Measurements from ENCODE around the gene NTRK3.
A peak's percentile ranks its signal among the peaks of the same experiment; 100 is the strongest.

The NTRK3 gene

DNA sequence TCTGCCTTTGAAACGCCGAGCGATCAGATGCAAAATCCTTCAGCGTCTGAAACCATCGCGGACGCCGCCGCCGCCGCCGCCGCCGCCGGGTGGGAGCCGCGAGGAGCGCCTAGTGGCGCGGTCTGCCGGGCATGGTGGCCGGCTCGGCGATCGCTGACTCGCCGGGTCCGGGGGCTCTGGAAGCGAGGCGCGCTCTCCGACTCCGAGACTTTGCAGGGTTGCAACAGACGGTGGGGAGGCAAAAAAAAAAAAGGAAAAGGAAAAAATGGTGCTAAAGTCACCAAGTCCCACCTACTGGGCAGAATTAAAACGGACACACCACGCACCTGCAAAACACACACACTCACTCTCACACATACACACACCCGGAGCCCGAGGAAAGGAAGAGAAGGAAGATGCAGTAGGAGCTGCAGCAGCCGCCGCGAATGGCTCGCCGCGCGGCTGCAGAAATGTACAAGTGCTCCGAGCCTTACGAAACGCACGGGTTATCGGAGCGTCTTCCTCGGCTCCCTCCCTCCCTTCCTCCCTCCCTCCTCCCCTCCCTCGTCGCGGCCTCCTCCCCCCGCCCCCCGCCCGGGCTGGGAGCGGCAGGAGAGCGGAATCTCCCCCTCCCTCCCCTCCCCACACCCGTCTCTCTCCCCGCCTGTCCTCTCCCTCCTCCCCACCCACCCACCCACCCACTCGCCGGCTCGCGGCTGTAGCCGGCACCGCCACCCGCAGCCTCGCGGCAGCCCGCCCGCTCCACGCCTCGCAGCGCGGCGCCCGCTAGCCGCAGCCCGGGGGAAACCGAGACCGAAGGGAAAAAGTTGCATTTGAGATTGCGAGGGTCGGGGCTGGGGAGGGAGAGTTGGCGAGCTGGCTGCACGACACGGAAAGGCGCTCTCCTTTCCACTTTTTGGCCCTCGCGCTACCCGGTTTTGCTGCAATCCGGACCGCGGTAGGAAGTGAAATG is at the start of gene NTRK3:
TSS of gene NTRK3 (minus strand) at position 461 of the 952 bp plus-strand sequence. CDS start 586 bp downstream, outside the sequence.
- peak; percentile 24 for DNase-seq

DNA sequence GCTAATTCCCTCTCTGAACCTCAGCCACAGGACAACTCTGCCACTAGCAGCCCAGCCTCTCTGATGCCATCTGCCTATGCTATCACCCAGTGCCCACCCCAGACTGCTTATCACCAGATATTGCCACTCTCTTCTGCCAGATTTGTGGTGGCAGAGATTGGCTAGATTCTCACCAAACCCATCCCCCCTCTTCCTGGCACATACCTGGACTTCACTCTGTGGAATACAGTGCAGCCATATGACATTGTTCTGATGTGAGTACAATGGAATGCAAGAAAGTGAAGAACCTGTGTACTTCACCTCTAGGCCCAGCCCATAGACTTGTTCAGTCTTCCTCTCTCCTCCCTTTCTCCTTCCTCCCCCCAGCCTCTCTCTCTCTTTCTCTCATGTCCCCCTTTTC is 46.9 kb upstream of the NTRK3 start:
- DNase-seq, result no peak

DNA sequence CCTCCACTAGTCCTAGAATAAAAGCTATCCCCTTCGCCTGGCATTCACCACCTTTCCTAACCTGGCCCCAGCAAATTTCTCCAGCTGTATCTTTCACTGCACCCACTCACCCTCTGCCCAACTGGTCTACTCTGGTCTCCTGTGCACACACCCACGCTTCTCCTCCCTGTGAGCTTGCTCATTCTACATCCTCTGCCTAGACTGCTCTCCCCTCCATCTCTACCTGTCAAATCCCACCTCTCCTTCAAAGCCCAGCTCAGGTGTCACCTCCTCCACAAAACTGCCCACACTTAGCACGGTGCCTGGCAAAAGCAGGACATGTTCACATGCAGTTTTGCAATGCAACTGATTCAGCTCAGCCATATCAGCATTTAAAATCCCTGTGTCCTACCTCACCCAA is 45.8 kb upstream of the NTRK3 start:
- DNase-seq, result no peak

DNA sequence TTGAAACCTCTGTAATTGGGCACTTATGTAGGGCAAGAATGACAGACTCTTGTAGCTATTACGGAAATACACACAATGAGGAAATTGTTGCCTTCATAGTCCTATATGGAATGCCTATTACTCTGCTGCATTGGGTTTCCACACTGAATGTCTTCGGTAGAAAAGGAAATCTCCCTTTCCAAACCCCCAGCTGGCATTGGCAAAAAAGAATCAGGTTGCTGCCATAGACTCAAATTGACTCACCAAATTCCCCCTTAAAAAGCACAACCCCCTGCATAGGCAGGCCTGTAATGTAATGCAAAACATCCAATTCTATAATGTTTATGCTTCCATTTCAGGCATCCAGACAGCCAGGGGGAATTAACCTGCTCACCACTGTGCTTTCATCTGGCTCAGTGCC is 44.8 kb upstream of the NTRK3 start:
- DNase-seq, result no peak

DNA sequence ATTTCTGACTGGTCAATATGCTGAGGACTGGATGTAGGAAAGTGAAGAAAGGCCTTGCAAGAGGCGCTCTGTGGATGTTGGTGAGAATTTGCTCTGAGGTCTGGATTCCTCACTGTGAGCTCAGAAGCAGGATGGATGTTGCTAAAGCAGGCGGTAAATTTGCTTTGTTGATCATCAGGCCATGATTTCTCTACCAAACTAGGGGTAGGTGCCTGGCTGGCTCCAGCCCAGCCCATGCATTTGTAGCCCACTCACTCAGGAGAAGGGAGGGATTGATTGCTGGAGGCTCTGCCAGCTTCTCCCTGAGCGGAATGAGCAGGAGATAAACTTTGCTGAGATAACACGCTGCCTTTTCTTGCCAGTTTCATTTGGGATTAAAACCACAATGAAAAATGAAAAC is 44.3 kb upstream of the NTRK3 start:
- no peak for DNase-seq

DNA sequence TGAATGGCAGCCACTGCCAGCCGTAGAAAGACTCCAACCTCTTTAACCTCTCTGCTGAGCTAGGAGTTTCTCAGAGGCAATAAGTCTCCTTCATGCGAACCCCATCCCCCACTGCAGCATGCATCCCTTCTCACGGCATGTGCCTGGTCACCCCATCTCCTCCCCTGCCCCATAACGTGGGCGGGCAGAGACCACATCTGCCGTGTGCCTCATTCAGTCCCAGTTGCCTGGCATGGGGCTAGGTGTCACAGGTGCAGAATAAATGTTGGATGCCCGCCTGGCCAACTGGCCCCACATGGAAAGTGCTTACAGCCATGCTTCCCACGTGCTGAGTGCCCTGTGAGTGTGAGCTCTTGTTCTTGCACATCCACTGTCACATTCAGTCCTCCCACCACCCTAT is 43.5 kb upstream of the NTRK3 start:
- no peak for DNase-seq

DNA sequence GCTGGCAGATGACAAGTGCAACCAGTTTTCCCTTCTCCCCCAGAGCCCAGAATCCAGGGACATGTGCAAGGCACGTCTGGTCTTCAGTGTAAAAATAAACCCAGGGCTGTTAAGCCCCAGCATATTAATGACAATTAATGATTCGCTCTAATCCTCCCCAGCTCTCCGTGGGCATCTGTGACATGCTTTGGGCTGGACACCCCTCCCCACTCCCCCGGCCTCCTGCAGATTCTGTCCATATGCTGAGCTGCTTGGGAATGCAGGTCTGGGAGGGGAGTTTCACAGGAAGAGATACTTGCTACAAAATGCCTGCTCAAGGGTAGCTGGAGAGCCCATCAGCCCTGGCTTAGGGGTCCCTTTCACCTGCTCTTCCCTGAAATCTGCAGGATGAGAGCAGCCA is 43.0 kb upstream of the NTRK3 start:
- no peak for DNase-seq

DNA sequence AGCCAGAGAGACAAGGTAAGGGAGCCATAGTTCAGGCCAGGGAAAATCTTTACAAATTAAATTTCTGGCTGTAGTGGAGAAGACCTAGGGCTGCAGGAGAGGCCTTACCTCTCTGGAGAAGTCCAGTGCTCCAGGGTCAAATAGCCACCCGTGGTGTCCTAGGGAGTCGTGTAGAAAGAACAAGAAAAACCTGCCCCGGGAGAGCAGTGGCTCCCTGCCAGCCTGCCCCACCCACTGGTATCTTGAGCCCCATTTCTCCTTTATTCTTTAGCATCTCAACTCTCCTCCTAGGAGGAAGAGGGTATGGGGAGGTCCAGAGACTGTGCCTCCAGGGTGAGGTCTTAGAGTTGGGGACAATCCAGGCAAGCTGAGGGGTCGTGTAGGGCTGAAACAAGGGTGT is 32.1 kb upstream of the NTRK3 start:
- DNase-seq, result no peak

DNA sequence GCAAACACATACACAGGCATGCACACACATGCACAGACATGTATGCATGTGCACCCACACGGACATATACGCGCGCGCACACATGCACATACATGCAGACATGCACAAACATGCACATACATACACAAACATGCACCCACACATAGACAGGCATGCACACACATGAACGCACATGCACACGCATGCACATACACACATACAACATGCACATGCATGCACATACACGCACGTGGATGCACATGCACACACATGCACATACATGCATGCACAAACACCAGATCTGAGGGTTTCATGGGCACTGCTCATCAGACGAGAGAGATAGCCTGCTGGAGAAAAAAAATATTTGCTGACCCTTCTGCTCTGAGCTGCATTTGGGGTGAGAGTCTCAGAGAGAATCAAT is 31.7 kb upstream of the NTRK3 start:
- no peak for DNase-seq

DNA sequence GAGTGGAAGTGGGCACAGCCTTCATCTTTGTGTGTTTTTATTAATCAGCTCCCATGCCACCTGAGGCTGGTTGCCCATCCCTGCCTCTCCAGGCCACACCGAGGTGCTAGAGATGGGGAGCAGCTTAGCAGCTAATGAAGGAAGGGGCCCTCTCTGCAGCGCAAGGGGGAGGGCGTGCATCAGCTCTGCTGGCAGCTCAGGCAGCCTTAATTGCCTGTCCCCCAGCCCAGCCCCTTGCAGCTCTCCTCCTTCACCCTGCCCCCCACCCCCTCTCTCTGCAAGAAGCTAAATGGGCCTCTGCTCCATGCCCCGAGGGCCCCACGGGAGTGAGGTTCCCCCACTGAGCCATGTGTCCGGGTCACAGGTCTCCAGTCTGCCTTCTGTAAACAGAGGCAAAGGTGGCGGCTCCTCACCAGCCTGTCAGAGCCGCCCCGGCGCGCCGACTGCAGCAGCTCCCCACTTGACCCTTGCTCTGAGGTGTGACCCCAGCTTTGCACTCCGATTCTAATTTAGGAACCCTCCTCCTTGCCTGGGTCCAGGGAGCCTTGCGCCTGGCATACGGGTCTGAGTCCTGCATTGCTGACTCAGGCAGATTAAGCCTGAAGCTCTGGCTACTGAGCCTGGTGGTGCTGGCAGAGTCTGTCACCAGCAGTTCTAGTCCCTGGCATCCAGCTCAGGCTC is 27.9 kb upstream of the NTRK3 start:
- no peak for DNase-seq

DNA sequence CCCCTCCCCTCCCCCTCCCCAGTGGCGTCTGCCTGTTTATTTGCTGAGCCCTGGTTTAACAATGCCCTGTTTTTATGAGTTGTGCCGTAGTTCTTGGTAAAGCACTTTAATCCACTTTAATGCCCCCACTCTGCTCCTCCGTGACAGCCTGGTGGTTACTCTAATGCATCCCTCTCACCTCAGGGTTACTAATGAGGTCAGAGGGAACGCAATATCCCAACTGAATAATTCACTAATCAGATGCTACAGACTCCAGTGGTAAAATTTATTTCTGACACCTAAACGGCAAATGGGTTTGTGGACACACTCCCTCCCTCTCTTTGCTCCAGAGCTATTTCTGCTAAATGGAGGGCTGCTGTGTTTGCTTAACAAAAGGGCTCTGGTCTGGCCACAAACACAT is 26.1 kb upstream of the NTRK3 start:
- DNase-seq, result no peak

DNA sequence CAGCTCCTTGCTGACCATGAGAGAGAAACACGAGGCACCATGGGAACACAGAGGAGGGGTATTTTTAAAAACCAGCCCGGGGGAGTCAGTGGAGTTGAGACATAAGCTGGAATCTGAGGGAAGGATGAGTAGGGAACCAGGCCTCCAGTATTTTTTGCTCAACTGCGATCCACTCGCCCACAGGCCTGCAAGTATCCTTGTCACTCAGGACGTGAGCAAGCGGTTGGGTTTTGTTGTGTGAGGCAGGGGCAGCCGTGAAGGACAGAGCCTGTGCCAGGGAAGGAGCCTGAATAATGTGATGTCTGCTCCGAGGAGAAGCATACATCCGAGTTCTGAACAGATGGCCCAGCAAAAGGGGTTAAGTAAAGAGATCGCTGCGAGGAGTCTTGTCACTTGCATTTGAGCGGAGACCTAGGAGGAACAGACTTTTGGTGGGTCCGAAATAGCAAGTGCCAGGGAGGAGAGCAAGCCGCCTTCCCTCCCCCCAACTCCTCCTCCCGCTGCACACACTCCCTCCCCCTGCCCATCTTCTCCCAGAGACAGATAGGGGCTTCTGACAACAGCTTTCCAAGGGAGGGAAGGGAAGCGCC is 20.4 kb upstream of the NTRK3 start:
- DNase-seq, result no peak

DNA sequence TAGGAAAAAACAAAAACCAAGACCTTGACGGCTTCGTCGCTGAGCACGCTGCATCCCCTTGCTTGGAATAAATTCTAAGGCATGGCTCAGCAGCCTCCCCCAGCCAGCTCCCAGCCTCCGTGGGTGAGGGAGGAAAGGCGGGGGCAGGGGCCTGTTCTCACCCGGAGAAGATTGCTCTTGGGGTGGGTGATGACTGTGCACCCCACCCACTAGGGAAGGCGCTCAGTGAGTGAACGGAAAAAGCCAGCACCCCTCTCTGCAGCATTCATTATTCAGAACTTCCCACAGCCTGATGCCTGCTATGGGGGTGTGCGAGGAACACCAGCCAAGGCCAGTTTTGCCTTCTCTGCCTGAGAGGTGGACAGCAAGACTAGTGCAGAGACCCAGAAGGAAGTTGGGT is 19.3 kb upstream of the NTRK3 start:
- no peak for DNase-seq

DNA sequence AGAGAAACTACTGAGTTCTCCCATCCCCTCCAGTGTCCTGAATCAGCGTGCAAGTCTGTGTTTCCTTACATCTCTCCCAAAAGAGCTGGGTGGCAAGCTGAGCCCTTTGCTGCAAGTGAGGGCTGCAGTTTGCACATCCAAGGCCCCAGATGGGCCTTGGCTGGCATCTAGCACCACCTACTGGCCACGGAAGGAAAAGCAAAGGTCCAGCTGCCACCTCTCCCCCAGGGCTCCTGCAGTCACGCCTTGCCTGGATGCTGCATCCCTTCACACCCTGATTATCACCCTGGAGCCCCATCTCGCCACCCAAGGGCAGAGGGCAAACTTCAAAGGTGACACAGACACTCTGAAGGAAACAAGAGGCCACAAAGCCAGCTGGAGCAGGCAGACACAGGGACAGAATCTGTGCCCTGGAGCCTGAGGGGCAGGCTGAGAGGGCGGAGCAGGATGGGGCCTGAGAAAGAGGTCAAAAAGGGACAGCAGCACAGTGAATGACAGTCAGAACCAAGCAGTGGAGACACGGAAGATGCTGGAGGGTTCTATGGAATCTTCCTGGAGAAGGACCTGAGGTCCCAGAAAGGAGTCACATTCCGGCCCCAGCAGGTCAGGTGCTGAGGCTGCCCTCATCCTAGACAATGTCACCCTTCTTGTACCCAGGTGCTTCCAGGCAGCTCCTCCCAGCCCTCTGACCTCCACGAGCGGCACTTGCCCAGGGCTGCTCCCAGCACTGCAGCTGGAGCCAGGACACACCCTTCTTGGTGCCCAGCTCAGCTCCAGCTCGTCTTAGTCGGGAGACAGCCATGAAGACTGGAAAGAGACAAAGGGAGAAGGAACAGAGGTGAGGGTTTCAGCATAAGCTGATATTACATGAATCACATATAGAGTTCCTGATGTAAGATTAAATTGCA is 18.3 kb upstream of the NTRK3 start:
- peak; percentile 81 for DNase-seq

DNA sequence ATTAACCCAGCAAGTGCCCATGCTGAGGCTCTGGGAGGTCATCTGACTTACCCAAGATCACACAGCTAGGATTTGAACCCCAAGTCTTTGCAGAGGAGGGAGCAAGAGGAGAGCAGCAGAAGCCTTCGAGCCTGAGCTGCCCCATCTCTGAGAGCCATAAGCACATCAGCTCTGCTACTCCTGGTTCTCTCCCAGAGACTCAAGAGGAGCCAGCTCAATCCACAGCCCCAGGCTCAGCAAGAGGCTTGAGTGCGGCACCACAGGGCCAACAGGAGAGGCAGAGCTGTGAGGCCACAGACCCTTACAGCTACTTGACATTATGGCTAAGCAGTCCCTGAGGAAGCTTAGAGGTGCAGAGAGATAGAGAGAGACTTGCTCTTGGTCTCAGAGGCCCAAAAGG is 15.9 kb upstream of the NTRK3 start:
- no peak for DNase-seq

DNA sequence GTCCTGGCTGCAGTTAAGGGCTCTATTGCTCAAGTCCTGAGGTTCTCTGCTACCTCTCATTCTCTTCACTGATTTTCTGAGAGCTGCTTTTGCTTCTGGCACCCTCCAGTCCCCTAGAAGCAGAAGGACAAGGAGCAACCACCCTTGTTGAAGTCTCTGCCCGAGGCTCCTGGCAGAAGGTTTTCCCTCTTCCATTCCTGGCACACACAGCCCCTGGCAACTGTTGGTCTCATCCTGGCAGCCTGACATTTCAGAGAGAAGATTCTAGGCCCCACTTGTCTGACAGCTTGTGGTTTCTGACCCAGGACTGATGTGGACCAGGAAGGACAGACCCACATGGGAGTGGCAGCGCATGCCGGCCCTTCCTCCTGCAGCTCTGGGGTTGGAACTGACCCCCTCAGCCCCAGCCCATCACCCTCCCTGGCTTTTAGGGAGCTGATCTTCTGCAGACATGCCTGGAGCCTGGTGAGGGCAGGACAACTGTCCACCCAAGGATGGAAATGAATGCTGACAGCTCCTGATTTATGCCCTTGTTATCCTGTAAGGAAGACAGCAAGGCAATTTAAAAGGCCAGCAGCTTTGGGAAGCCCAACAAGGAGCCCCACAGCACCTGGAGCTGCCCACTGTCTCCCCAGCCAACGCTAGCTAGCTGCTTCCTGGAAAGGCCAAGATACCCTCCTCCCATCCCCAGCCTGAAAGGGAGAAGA is 13.0 kb upstream of the NTRK3 start:
- DNase-seq, result no peak

DNA sequence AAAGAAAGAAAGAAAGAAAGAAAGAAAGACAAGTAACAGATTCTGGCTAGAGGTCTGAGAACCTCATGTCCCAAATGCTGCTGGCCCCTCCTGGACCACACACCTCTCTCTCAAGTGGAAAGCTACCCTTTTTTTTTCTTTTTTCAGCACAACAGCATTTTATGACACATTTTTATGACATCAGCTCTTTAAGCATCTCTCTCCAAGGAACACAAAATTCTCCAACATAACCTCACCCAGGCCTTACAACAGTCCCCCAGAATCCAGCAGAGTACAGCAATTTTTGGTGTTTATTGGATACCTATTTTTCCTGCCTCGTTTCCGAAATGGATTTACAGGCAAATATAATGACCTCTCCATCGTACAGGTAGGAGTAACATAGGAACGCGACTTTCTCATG is 11.2 kb upstream of the NTRK3 start:
- DNase-seq, result no peak

DNA sequence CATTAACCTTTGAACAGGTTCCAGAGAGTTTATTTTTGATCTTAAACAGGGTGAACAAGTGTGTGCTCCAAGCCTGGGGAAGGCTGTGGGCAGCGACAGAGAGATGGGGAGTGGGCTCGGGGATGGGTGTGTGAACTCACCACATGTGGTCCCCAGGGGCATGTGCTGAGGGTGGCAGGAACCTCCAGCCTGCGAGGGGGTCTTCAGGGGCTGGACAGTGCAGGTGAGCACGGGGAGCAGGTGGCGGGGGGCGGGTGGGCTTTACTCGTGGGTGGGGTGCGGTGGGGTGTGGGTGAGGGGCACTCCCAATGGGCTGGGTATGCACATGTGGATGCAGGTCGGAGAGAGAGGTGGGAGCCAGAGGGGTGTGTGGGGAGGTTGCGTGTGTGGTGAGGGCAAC is 9.6 kb upstream of the NTRK3 start:
- no peak for DNase-seq

DNA sequence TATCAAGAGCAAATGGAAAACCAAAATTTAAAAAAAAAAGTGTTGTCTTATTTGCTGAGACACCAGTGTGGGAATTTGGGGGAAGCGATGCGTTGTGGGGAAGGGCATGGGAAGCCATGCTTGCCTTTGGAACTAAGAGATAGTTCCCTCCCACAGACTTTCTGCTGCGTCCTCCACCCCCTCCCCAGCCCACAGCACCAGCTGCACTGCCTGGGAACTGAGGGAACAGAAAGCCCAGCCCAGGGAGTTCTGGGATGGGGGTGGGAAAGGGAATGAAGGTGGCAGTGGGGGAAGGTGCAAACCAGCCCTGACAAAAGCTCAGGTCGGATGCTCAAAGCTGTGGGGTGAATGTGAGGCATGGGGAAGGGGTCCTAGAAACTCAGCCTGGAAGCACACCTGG is 8.1 kb upstream of the NTRK3 start:
- no peak for DNase-seq

DNA sequence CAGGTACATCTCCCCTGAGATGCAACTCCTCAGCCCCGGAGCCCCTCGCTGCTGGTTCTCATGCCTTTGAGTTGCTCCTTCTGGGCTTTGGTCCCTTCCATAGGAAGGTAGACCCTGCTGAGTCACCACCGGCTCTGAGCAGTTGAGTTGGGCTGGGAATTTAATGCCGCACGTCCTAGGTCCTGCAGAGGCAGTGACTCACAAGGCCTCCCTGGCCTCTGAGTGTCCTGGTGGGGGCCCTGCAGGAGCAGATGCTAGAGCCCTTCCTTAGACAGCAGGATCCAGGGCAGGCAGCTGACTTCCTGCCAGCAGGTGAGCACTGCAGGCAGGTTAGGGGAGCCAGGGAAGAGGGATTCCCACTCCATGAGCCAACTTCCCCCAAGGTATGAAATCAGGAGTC is 5.5 kb upstream of the NTRK3 start:
- DNase-seq, result no peak

DNA sequence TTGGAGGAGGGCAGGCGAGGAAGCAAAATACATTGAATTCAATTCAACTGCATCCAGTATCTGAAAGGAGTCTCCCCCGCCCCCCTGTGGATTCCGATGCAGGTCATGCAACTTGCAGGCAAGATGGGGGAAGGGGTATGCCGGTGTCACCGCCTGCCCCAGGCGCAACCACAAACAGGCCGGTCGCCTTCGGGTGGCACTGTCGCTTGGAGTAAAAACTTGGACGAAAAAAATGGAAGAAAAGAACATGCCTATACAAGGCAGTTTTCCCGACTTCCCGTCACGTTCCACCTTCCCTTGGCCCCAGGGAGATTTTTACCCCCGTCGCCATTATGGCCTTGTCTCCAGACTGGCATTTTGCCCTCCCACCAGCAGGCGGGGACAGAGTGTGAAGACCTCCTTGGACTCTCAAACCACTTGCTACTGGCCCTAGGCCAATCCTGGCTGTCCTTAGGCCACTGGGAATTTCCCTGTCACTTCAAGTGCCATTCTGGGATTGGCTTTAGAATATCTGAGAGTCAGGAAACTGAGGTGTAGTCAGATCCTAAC is 1.6 kb upstream of the NTRK3 start:
- DNase-seq, result peak; percentile 42

All from activated CD4-positive, alpha-beta T cell treated with anti-CD3 and anti-CD28 coated beads for 48 hours (primary cell).